ENCODE results near the gene FAM25C. TPM values are rescaled to one million over a fixed set of nuclear protein-coding genes. Genes with fewer than 3 reads are reported as not detected.
"Not testable (repeated sequence)": the region's sequence is repeated elsewhere in the genome, so short reads cannot be mapped to it uniquely, and the experiment has no call there.

FAM25C gene
- total RNA-seq, 5 donors from 2014 or later (not counting 1 experiment from before 2014, with no cell fraction given): not detected

DNA sequence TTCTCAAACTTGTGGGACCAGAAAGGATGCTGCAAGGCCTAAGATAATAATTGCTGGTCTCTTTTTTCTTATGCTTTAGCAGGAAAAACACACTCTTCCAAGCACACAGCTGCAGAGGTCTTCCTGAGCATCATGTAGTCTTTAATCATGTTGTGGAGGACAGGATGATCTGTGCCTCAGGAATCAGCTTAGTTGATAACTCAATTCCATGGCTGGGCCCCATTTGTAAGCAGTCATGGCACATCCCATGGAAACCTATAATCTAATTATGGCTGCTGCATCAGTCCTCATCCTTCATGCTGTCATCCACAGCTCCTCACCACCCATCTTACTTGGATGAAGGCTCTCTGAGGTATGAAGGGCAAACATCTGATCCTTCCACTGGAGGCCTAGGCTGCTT is 26.5 kb downstream of the FAM25C start:
- H3K27me3 ChIP-seq (replicated peaks in 1 of 2; ENCODE audit: control insufficient read depth in 2 of 2, extremely low read depth in 1 of 2, insufficient read depth in 2 of 2, low read length in 1 of 2); H3K27ac Mint-ChIP-seq; H3K36me3 ChIP-seq (ENCODE audit: control insufficient read depth in 2 of 2, extremely low read depth in 1 of 2, insufficient read depth in 1 of 2, low read length in 1 of 2); H3K9me3 Mint-ChIP-seq; H3K27me3 Mint-ChIP-seq; H3K4me1 ChIP-seq (ENCODE audit: control insufficient read depth in 1 of 2, extremely low read depth in 1 of 2, insufficient read depth in 2 of 2, low read length in 2 of 2); H3K4me1 Mint-ChIP-seq; H3K9me3 ChIP-seq; H3K27ac ChIP-seq (ENCODE audit: low read length); POLR2A ChIA-PET; CTCF ChIA-PET; ATAC-seq (replicated peaks in 1 of 4); H3K4me3 Mint-ChIP-seq; DNase-seq; H3K36me3 Mint-ChIP-seq; H3K4me3 ChIP-seq (ENCODE audit: control insufficient read depth in 1 of 2, extremely low read depth in 1 of 2, low read length in 1 of 2): not testable (repeated sequence)

DNA sequence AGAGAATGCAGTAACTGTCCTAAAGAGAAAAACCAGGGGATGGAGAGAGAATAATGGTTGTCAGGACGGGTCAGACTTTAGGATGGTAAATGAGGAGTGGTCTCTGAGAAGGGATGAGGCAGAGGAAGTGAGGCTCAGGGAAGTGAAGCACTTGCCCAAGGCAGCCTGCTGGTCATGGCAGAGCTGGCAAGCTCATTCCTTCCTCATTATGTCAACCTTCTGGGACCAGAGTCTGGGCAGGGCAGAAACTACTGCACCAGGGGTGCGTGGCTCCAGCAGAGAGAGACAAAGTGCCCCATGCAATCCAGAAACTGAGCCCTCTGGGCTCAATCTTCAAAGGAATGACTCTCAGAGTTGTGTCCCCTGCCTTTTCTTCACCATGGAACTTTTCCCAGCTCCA is 27.5 kb downstream of the FAM25C start:
- H3K9me3 Mint-ChIP-seq; CTCF ChIA-PET; H3K27ac ChIP-seq (ENCODE audit: low read length); H3K36me3 ChIP-seq (ENCODE audit: control insufficient read depth in 2 of 2, extremely low read depth in 1 of 2, insufficient read depth in 1 of 2, low read length in 1 of 2); H3K27ac Mint-ChIP-seq; DNase-seq; POLR2A ChIA-PET; H3K4me3 Mint-ChIP-seq; H3K4me1 Mint-ChIP-seq; H3K4me1 ChIP-seq (ENCODE audit: control insufficient read depth in 1 of 2, extremely low read depth in 1 of 2, insufficient read depth in 2 of 2, low read length in 2 of 2); H3K9me3 ChIP-seq; H3K4me3 ChIP-seq (ENCODE audit: control insufficient read depth in 1 of 2, extremely low read depth in 1 of 2, low read length in 1 of 2); ATAC-seq (replicated peaks in 1 of 4); H3K27me3 ChIP-seq (replicated peaks in 1 of 2; ENCODE audit: control insufficient read depth in 2 of 2, extremely low read depth in 1 of 2, insufficient read depth in 2 of 2, low read length in 1 of 2); H3K27me3 Mint-ChIP-seq; H3K36me3 Mint-ChIP-seq: not testable (repeated sequence)
- WGBS (ENCODE audit: insufficient coverage): no CpG with 5 or more reads among the region's 2 CpGs

DNA sequence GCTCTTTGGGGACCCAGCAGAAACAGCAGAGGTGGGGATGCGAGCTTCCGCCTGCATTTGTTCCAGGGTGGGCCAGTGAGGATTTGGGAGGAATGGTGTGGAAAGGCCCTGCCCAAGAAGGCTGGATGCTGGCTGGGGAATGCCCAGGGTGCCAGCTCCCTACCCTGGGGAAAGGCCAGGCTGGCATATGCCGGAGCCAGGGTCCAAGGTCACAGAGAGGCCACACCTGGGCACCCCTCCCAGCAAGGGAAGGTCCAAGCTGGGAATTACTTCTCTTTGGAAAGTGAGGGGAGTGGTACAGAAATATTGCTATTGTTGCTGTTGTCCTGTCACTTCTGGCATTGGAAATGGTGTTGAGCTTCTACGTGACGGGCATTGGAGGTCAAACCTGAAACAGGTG is 28.0 kb downstream of the FAM25C start:
- H3K4me1 ChIP-seq (ENCODE audit: control insufficient read depth in 1 of 2, extremely low read depth in 1 of 2, insufficient read depth in 2 of 2, low read length in 2 of 2); H3K36me3 Mint-ChIP-seq; POLR2A ChIA-PET; H3K9me3 ChIP-seq; H3K4me3 Mint-ChIP-seq; H3K4me3 ChIP-seq (ENCODE audit: control insufficient read depth in 1 of 2, extremely low read depth in 1 of 2, low read length in 1 of 2); H3K4me1 Mint-ChIP-seq; DNase-seq; ATAC-seq (replicated peaks in 1 of 4); H3K27me3 ChIP-seq (replicated peaks in 1 of 2; ENCODE audit: control insufficient read depth in 2 of 2, extremely low read depth in 1 of 2, insufficient read depth in 2 of 2, low read length in 1 of 2); H3K9me3 Mint-ChIP-seq; H3K27me3 Mint-ChIP-seq; CTCF ChIA-PET; H3K27ac ChIP-seq (ENCODE audit: low read length); H3K36me3 ChIP-seq (ENCODE audit: control insufficient read depth in 2 of 2, extremely low read depth in 1 of 2, insufficient read depth in 1 of 2, low read length in 1 of 2); H3K27ac Mint-ChIP-seq: not testable (repeated sequence)
- WGBS (ENCODE audit: insufficient coverage): no CpG with 5 or more reads among the region's 5 CpGs

DNA sequence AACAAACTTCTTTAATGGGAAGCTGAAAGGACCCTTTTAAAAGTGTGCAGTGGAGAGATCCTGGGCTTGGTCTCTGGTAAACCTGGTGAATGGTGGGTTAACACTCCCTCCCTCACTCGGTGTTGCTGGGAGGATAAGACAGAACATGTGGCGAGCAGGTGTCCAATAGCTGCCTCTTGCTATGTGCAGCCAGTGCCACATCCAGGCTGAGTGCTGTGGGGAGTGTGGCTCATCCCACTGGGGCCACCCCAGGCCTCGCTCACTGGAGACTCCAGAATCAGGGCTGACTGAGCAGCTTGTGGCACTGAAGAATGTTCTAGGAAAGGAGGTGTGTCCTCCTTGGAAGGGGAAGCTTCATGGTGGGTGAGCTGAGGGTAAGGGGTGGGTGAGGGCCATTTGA is 29.5 kb downstream of the FAM25C start:
- H3K36me3 ChIP-seq (ENCODE audit: control insufficient read depth in 2 of 2, extremely low read depth in 1 of 2, insufficient read depth in 1 of 2, low read length in 1 of 2); H3K27ac Mint-ChIP-seq; DNase-seq; H3K27ac ChIP-seq (ENCODE audit: low read length); H3K4me3 Mint-ChIP-seq; H3K27me3 ChIP-seq (replicated peaks in 1 of 2; ENCODE audit: control insufficient read depth in 2 of 2, extremely low read depth in 1 of 2, insufficient read depth in 2 of 2, low read length in 1 of 2); H3K9me3 Mint-ChIP-seq; H3K4me1 Mint-ChIP-seq; CTCF ChIA-PET; H3K27me3 Mint-ChIP-seq; H3K36me3 Mint-ChIP-seq; H3K4me3 ChIP-seq (ENCODE audit: control insufficient read depth in 1 of 2, extremely low read depth in 1 of 2, low read length in 1 of 2); POLR2A ChIA-PET; H3K9me3 ChIP-seq; H3K4me1 ChIP-seq (ENCODE audit: control insufficient read depth in 1 of 2, extremely low read depth in 1 of 2, insufficient read depth in 2 of 2, low read length in 2 of 2): not testable (repeated sequence)
- ATAC-seq (replicated peaks in 1 of 4): peak in 1 of 4 experiments; percentile 13
- no CpG with 5 or more reads among the region's 3 CpGs for WGBS (ENCODE audit: insufficient coverage)

DNA sequence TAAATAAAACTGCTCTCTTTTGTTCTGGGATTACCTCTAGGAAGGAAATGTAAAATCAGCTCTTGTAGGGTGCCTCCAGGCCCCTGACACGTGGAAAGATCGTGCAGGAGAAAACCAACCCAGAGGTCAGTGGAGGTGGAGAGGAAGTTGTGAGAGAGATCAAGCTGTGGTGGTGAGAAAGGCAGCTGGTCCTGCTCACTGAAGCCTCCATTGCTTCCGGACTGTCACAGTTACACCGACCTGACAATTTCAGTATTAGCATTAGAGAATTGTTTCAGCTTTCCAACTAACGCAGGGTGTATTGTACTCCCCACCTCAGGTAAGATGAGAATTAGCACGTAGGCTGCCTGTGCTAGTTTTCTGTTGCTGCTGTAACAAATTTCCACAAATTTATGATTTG is 30.6 kb downstream of the FAM25C start:
- WGBS (ENCODE audit: insufficient coverage): no CpG with 5 or more reads among the region's 6 CpGs
- CTCF ChIA-PET, H3K27me3 Mint-ChIP-seq: not testable (repeated sequence)

DNA sequence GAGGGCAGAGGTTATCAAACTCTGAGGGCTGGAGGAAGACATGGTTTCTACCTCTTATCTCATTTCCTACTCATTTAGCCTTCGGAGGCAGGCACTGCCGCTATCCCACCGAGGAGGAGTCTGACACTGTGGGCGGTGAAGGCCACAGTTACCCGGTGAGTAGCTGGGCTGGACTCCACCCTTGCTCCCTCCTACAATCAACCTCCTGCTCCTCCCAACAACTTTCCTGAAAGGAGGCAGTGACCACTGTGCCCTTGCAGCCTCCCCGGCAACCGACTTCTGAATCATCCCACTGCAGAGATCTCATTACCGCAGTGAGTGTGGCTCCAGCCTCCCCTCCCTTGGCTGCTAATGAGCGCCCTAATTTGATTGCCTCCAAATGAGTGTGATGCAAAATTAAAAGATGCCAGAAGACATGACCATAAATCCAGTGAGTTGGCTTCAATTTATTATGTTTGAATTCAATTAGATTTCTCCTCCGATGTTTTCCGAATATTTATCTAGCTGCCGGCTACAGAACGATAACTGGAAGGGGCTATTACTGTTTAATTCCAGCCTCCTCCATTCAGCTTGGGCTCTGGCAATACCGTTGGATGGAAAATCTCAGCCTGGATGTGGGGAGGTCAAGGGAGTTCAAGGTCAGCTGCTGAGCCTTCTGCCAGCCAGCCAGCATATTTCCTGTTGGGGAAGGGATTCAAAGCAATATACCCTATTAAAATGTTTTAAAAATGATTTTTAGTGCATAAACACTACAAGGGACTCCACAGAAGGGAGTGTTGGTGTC is 35.1 kb downstream of the FAM25C start:
- no CpG with 5 or more reads among the region's 14 CpGs for WGBS (ENCODE audit: insufficient coverage)
- CTCF ChIA-PET; POLR2A ChIA-PET; H3K27ac ChIP-seq (ENCODE audit: low read length); H3K9me3 Mint-ChIP-seq; H3K9me3 ChIP-seq; H3K4me1 ChIP-seq (ENCODE audit: control insufficient read depth in 1 of 2, extremely low read depth in 1 of 2, insufficient read depth in 2 of 2, low read length in 2 of 2); DNase-seq; ATAC-seq (replicated peaks in 1 of 4); H3K27me3 ChIP-seq (replicated peaks in 1 of 2; ENCODE audit: control insufficient read depth in 2 of 2, extremely low read depth in 1 of 2, insufficient read depth in 2 of 2, low read length in 1 of 2); H3K27me3 Mint-ChIP-seq; H3K4me3 ChIP-seq (ENCODE audit: control insufficient read depth in 1 of 2, extremely low read depth in 1 of 2, low read length in 1 of 2); H3K4me1 Mint-ChIP-seq; H3K36me3 ChIP-seq (ENCODE audit: control insufficient read depth in 2 of 2, extremely low read depth in 1 of 2, insufficient read depth in 1 of 2, low read length in 1 of 2); H3K27ac Mint-ChIP-seq; H3K4me3 Mint-ChIP-seq; H3K36me3 Mint-ChIP-seq: not testable (repeated sequence)

More for the DNA sequence above, 30.6 kb downstream of the FAM25C start:
- H3K4me1 Mint-ChIP-seq; H3K27ac ChIP-seq (ENCODE audit: low read length); POLR2A ChIA-PET; H3K9me3 ChIP-seq; H3K4me3 ChIP-seq (ENCODE audit: control insufficient read depth in 1 of 2, extremely low read depth in 1 of 2, low read length in 1 of 2); ATAC-seq (replicated peaks in 1 of 4); H3K36me3 Mint-ChIP-seq; H3K27ac Mint-ChIP-seq; H3K27me3 ChIP-seq (replicated peaks in 1 of 2; ENCODE audit: control insufficient read depth in 2 of 2, extremely low read depth in 1 of 2, insufficient read depth in 2 of 2, low read length in 1 of 2); H3K4me3 Mint-ChIP-seq; H3K36me3 ChIP-seq (ENCODE audit: control insufficient read depth in 2 of 2, extremely low read depth in 1 of 2, insufficient read depth in 1 of 2, low read length in 1 of 2); DNase-seq; H3K9me3 Mint-ChIP-seq; H3K4me1 ChIP-seq (ENCODE audit: control insufficient read depth in 1 of 2, extremely low read depth in 1 of 2, insufficient read depth in 2 of 2, low read length in 2 of 2): not testable (repeated sequence)

DNA sequence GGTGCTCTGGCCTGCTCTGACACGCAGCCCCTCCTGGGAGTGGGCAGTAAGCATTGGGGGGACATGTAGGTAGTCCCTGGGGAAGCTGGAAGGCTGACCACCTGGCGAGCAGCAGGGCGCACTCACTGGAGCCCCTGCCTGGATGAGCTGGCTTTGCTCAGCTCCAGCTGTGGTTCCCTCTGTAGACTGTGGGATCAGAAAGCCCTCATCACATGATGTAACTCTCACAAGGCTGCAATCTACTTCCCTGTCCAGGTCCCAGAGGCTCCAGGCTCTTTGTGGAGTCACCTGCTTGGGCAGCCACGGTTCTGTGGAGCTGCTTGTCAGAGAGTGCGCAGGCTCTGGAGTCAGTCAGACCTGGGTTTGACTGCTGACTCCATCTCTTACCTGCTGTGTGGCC is 36.8 kb downstream of the FAM25C start:
- H3K27ac Mint-ChIP-seq; H3K36me3 Mint-ChIP-seq; H3K4me3 Mint-ChIP-seq; H3K36me3 ChIP-seq (ENCODE audit: control insufficient read depth in 2 of 2, extremely low read depth in 1 of 2, insufficient read depth in 1 of 2, low read length in 1 of 2); DNase-seq; H3K27ac ChIP-seq (ENCODE audit: low read length); POLR2A ChIA-PET; H3K4me1 Mint-ChIP-seq; CTCF ChIA-PET; H3K4me1 ChIP-seq (ENCODE audit: control insufficient read depth in 1 of 2, extremely low read depth in 1 of 2, insufficient read depth in 2 of 2, low read length in 2 of 2); H3K27me3 Mint-ChIP-seq; H3K4me3 ChIP-seq (ENCODE audit: control insufficient read depth in 1 of 2, extremely low read depth in 1 of 2, low read length in 1 of 2); H3K9me3 ChIP-seq; ATAC-seq (replicated peaks in 1 of 4); H3K27me3 ChIP-seq (replicated peaks in 1 of 2; ENCODE audit: control insufficient read depth in 2 of 2, extremely low read depth in 1 of 2, insufficient read depth in 2 of 2, low read length in 1 of 2); H3K9me3 Mint-ChIP-seq: not testable (repeated sequence)
- no CpG with 5 or more reads among the region's 5 CpGs for WGBS (ENCODE audit: insufficient coverage)
